ENCODE results near the gene MYO1D.

Gene MYO1D

GRCh38 chr17:32783602-32784001 lies 93.3 kb downstream of the MYO1D start:
- Histone ChIP-seq H2AFZ (ENCODE audit: low read length) (no peak overlapping the region), H3K23ac (ENCODE audit: low read depth, low read length, poor library complexity) (no peak overlapping the region), H3K36me3 (replicated peaks in 1 of 2; ENCODE audit: control insufficient read depth in 2 of 2, insufficient read depth in 2 of 2, low read length in 2 of 2) (no peaks in the 10 kb centered on the region), H2BK5ac (ENCODE audit: low read length) (no peak overlapping the region), H3K18ac (ENCODE audit: low read length) (no peak overlapping the region), H3K27me3 (ENCODE audit: control insufficient read depth in 3 of 3, insufficient read depth in 3 of 3, low read depth in 1 of 3, low read length in 3 of 3) (peaks cover 0 to 6% (median 2%) of the 10 kb centered on the region in 3 experiments), H4K91ac (ENCODE audit: low read depth, low read length, poor library complexity) (no peak overlapping the region), H2BK120ac (ENCODE audit: low read depth, low read length) (no peak overlapping the region), H2BK12ac (ENCODE audit: low read length) (no peak overlapping the region), H3K4me1 (ENCODE audit: control insufficient read depth in 2 of 2, insufficient read depth in 1 of 2, low read depth in 1 of 2, low read length in 2 of 2) (no peaks in the 10 kb centered on the region), H3K4me2 (ENCODE audit: insufficient read depth, low read length, poor library complexity, severe bottlenecking) (no peak overlapping the region), H3K4ac (ENCODE audit: low read length) (no peak overlapping the region), H3K79me1 (ENCODE audit: low read depth, low read length) (no peaks in the 10 kb centered on the region), H4K8ac (ENCODE audit: low read depth, low read length) (no peak overlapping the region), H3K9me3 (replicated peaks in 1 of 2; ENCODE audit: control insufficient read depth in 2 of 2, insufficient read depth in 1 of 2, low read depth in 1 of 2, low read length in 2 of 2) (peaks cover 0 to 3% of the 10 kb centered on the region in 2 donors), H2AK5ac (ENCODE audit: low read depth, low read length) (no peak overlapping the region), H3K9ac (ENCODE audit: low read depth, low read length, poor library complexity) (no peak overlapping the region), H3K27ac (replicated peaks; ENCODE audit: low read length) (no peak overlapping the region), H3K14ac (ENCODE audit: low read length) (no peak overlapping the region), H2BK15ac (ENCODE audit: low read length) (no peak overlapping the region), H3K4me3 (ENCODE audit: low read length in 2 of 2) (no peak overlapping the region)
- whole genome bisulfite sequencing, 2 donors (ENCODE audit: extremely low coverage in 2 of 2, insufficient read length in 2 of 2, insufficient replicate concordance in 1 of 2), result no CpG with 5 or more reads among the region's 3 CpGs
- DNase-seq (ENCODE audit: low spot score), result peak; percentile 36

GRCh38 chr17:32780721-32781120 lies 96.2 kb downstream of the MYO1D start:
- WGBS, 2 donors (ENCODE audit: extremely low coverage in 2 of 2, insufficient read length in 2 of 2, insufficient replicate concordance in 1 of 2), result no CpG with 5 or more reads among the region's 6 CpGs
- DNase-seq (ENCODE audit: low spot score), result no peak
- H3K18ac ChIP-seq (ENCODE audit: low read length), result no peak overlapping the region
- H2BK15ac ChIP-seq (ENCODE audit: low read length), result no peak overlapping the region
- no peak overlapping the region for H3K14ac ChIP-seq (ENCODE audit: low read length)
- no peak overlapping the region for H3K23ac ChIP-seq (ENCODE audit: low read depth, low read length, poor library complexity)
- no peak overlapping the region for H2BK120ac ChIP-seq (ENCODE audit: low read depth, low read length)
- peaks cover 0 to 6% (median 2%) of the 10 kb centered on the region in 3 experiments for H3K27me3 ChIP-seq (ENCODE audit: control insufficient read depth in 3 of 3, insufficient read depth in 3 of 3, low read depth in 1 of 3, low read length in 3 of 3)
- H4K8ac ChIP-seq (ENCODE audit: low read depth, low read length), result no peak overlapping the region
- no peak overlapping the region for H2BK12ac ChIP-seq (ENCODE audit: low read length)
- H4K91ac ChIP-seq (ENCODE audit: low read depth, low read length, poor library complexity), result no peak overlapping the region
- H3K36me3 ChIP-seq (replicated peaks in 1 of 2; ENCODE audit: control insufficient read depth in 2 of 2, insufficient read depth in 2 of 2, low read length in 2 of 2), result no peaks in the 10 kb centered on the region
- no peak overlapping the region for H2BK5ac ChIP-seq (ENCODE audit: low read length)
- no peak overlapping the region for H2AK5ac ChIP-seq (ENCODE audit: low read depth, low read length)
- no peak overlapping the region for H3K4ac ChIP-seq (ENCODE audit: low read length)
- no peak overlapping the region for H3K27ac ChIP-seq (replicated peaks; ENCODE audit: low read length)
- H3K4me3 ChIP-seq (ENCODE audit: low read length in 2 of 2), result no peak overlapping the region
- H3K79me1 ChIP-seq (ENCODE audit: low read depth, low read length), result no peaks in the 10 kb centered on the region
- H3K4me2 ChIP-seq (ENCODE audit: insufficient read depth, low read length, poor library complexity, severe bottlenecking), result no peak overlapping the region
- H3K9me3 ChIP-seq (replicated peaks in 1 of 2; ENCODE audit: control insufficient read depth in 2 of 2, insufficient read depth in 1 of 2, low read depth in 1 of 2, low read length in 2 of 2), result peaks cover 0 to 3% of the 10 kb centered on the region in 2 donors
- no peak overlapping the region for H2AFZ ChIP-seq (ENCODE audit: low read length)
- no peak overlapping the region for H3K9ac ChIP-seq (ENCODE audit: low read depth, low read length, poor library complexity)
- no peaks in the 10 kb centered on the region for H3K4me1 ChIP-seq (ENCODE audit: control insufficient read depth in 2 of 2, insufficient read depth in 1 of 2, low read depth in 1 of 2, low read length in 2 of 2)

- no peak overlapping the region for H2BK15ac ChIP-seq (ENCODE audit: low read length)
- H3K23ac ChIP-seq (ENCODE audit: low read depth, low read length, poor library complexity), result no peak overlapping the region
- no peak overlapping the region for H2AFZ ChIP-seq (ENCODE audit: low read length)
- DNase-seq (ENCODE audit: low spot score), result no peak
- peaks cover 0 to 2% (median 0%) of the 10 kb centered on the region in 3 experiments for H3K27me3 ChIP-seq (ENCODE audit: control insufficient read depth in 3 of 3, insufficient read depth in 3 of 3, low read depth in 1 of 3, low read length in 3 of 3)
- H3K79me1 ChIP-seq (ENCODE audit: low read depth, low read length), result no peaks in the 10 kb centered on the region
- no peak overlapping the region for H2BK120ac ChIP-seq (ENCODE audit: low read depth, low read length)
- no peak overlapping the region for H3K4me2 ChIP-seq (ENCODE audit: insufficient read depth, low read length, poor library complexity, severe bottlenecking)
- H4K91ac ChIP-seq (ENCODE audit: low read depth, low read length, poor library complexity), result no peak overlapping the region
- H3K14ac ChIP-seq (ENCODE audit: low read length), result no peak overlapping the region
- no peak overlapping the region for H4K8ac ChIP-seq (ENCODE audit: low read depth, low read length)
- H2AK5ac ChIP-seq (ENCODE audit: low read depth, low read length), result no peak overlapping the region
- no peak overlapping the region for H3K4ac ChIP-seq (ENCODE audit: low read length)
- H3K9me3 ChIP-seq (replicated peaks in 1 of 2; ENCODE audit: control insufficient read depth in 2 of 2, insufficient read depth in 1 of 2, low read depth in 1 of 2, low read length in 2 of 2), result peaks cover 0 to 3% of the 10 kb centered on the region in 2 donors
- no peak overlapping the region for H2BK5ac ChIP-seq (ENCODE audit: low read length)
- no peak overlapping the region for H3K4me3 ChIP-seq (ENCODE audit: low read length in 2 of 2)
- no peak overlapping the region for H2BK12ac ChIP-seq (ENCODE audit: low read length)
- no peaks in the 10 kb centered on the region for H3K36me3 ChIP-seq (replicated peaks in 1 of 2; ENCODE audit: control insufficient read depth in 2 of 2, insufficient read depth in 2 of 2, low read length in 2 of 2)
- no peak overlapping the region for H3K9ac ChIP-seq (ENCODE audit: low read depth, low read length, poor library complexity)
- H3K27ac ChIP-seq (replicated peaks; ENCODE audit: low read length), result no peak overlapping the region
- no peak overlapping the region for H3K18ac ChIP-seq (ENCODE audit: low read length)
- peaks cover 0 to 1% of the 10 kb centered on the region in 2 donors for H3K4me1 ChIP-seq (ENCODE audit: control insufficient read depth in 2 of 2, insufficient read depth in 1 of 2, low read depth in 1 of 2, low read length in 2 of 2)
Measured at GRCh38 chr17:32777922-32778321, 99.0 kb downstream of the MYO1D start.

- peaks cover 0 to 3% of the 10 kb centered on the region in 2 donors for H3K9me3 ChIP-seq (replicated peaks in 1 of 2; ENCODE audit: control insufficient read depth in 2 of 2, insufficient read depth in 1 of 2, low read depth in 1 of 2, low read length in 2 of 2)
- H2BK15ac ChIP-seq (ENCODE audit: low read length), result no peak overlapping the region
- H3K36me3 ChIP-seq (replicated peaks in 1 of 2; ENCODE audit: control insufficient read depth in 2 of 2, insufficient read depth in 2 of 2, low read length in 2 of 2), result no peaks in the 10 kb centered on the region
- peaks cover 0 to 1% of the 10 kb centered on the region in 2 donors for H3K4me1 ChIP-seq (ENCODE audit: control insufficient read depth in 2 of 2, insufficient read depth in 1 of 2, low read depth in 1 of 2, low read length in 2 of 2)
- no peak overlapping the region for H3K18ac ChIP-seq (ENCODE audit: low read length)
- no peak overlapping the region for H3K4me2 ChIP-seq (ENCODE audit: insufficient read depth, low read length, poor library complexity, severe bottlenecking)
- H3K4ac ChIP-seq (ENCODE audit: low read length), result no peak overlapping the region
- no CpG with 5 or more reads among the region's 14 CpGs for WGBS, 2 donors (ENCODE audit: extremely low coverage in 2 of 2, insufficient read length in 2 of 2, insufficient replicate concordance in 1 of 2)
- no peak overlapping the region for H3K27ac ChIP-seq (replicated peaks; ENCODE audit: low read length)
- no peak overlapping the region for H3K23ac ChIP-seq (ENCODE audit: low read depth, low read length, poor library complexity)
- H2AFZ ChIP-seq (ENCODE audit: low read length), result no peak overlapping the region
- peaks cover 0 to 2% (median 0%) of the 10 kb centered on the region in 3 experiments for H3K27me3 ChIP-seq (ENCODE audit: control insufficient read depth in 3 of 3, insufficient read depth in 3 of 3, low read depth in 1 of 3, low read length in 3 of 3)
- no peak overlapping the region for H3K9ac ChIP-seq (ENCODE audit: low read depth, low read length, poor library complexity)
- no peak overlapping the region for H2AK5ac ChIP-seq (ENCODE audit: low read depth, low read length)
- H3K79me1 ChIP-seq (ENCODE audit: low read depth, low read length), result no peaks in the 10 kb centered on the region
- H2BK120ac ChIP-seq (ENCODE audit: low read depth, low read length), result no peak overlapping the region
- H2BK12ac ChIP-seq (ENCODE audit: low read length), result no peak overlapping the region
- DNase-seq (ENCODE audit: low spot score), result no peak
- H4K8ac ChIP-seq (ENCODE audit: low read depth, low read length), result no peak overlapping the region
- H2BK5ac ChIP-seq (ENCODE audit: low read length), result no peak overlapping the region
- no peak overlapping the region for H3K4me3 ChIP-seq (ENCODE audit: low read length in 2 of 2)
- H4K91ac ChIP-seq (ENCODE audit: low read depth, low read length, poor library complexity), result no peak overlapping the region
- no peak overlapping the region for H3K14ac ChIP-seq (ENCODE audit: low read length)
Measured at GRCh38 chr17:32777436-32777835, 99.5 kb downstream of the MYO1D start.
